Measurements from ENCODE around the gene ADD3. TPM values are rescaled to one million over a fixed set of nuclear protein-coding genes. Genes with fewer than 3 reads are reported as not detected.

ADD3 gene
- total and polyA plus RNA-seq, 10 of the 15 experiments (the other 5 are each of a cell fraction or from before 2014, with no cell fraction given): 27.3 to 129 (median 67.8) TPM

GRCh38 chr10:110115784-110116520 is 108.2 kb downstream of the ADD3 start:
- Histone ChIP-seq H3K4me3 (no peak overlapping the region), H3K4me2 (ENCODE audit: control insufficient read depth, insufficient read depth) (no peak overlapping the region), H3K9ac (ENCODE audit: control insufficient read depth, insufficient read depth, low read length) (no peak overlapping the region), H3K9me3 (replicated peaks; ENCODE audit: control insufficient read depth, insufficient read depth, low read length) (no peaks in the 10 kb centered on the region), H3K79me2 (ENCODE audit: control insufficient read depth, insufficient read depth, low read length) (no peaks in the 10 kb centered on the region), H3K36me3 (ENCODE audit: control insufficient read depth in 2 of 2, insufficient read depth in 2 of 2, low read length in 1 of 2) (peaks cover 0 to 9% of the 10 kb centered on the region in 2 experiments; a peak in 3 of 4 replicates), H4K20me1 (ENCODE audit: control insufficient read depth, insufficient read depth) (no peaks in the 10 kb centered on the region), H3K4me1 (ENCODE audit: control insufficient read depth, insufficient read depth, low read length) (no peaks in the 10 kb centered on the region), H2AFZ (ENCODE audit: control insufficient read depth, low read depth, low read length) (no peak overlapping the region), H3K27me3 (replicated peaks in 1 of 2; ENCODE audit: control insufficient read depth in 2 of 2, insufficient read depth in 2 of 2, low read length in 1 of 2) (no peaks in the 10 kb centered on the region), H3K27ac (ENCODE audit: control insufficient read depth, insufficient read depth) (no peak overlapping the region)
- ATAC-seq (no peak), DNase-seq (ENCODE audit: low read depth, low spot score) (no peak), FAIRE-seq (no peak)
- CTCF ChIA-PET: interaction anchor here (0.8 to 1.2 kb wide), 2 partner anchors 137 to 232 kb away, joined by 3 read pairs; no protein-coding TSS in a partner anchor
- no TSS peak for BruUV-seq (replicated peaks)
- WGBS (ENCODE audit: insufficient coverage, insufficient replicate concordance, low lambda C conversion rate, missing lambda C conversion rate): 79% methylated on average over 4 of the region's 4 CpGs
- POLR2A ChIA-PET: no interaction called here
- intact Hi-C loops (cut with micrococcal nuclease; ENCODE audit: unreplicated experiment) (no loop called here), in situ Hi-C loops (cut with MboI) (no loop called here)
- RAD21 ChIA-PET (ENCODE audit: unreplicated experiment): interaction anchor here (0.9 to 1.3 kb wide), 2 partner anchors 41 to 81 kb away, joined by 3 read pairs; no protein-coding TSS in a partner anchor
- SMC1A ChIA-PET (ENCODE audit: uncharacterized antibody, unreplicated experiment): interaction anchor here (0.5 to 1.1 kb wide), 4 partner anchors 13 to 196 kb away, joined by 3 read pairs; no protein-coding TSS in a partner anchor
- TF ChIP-seq RUNX3 (IDR thresholded peaks at IDR 0.05; ENCODE audit: low read length) (no peak), DPF2 (IDR thresholded peaks at IDR 0.05) (no peak), GATAD2B (conservative IDR thresholded peaks at IDR 0.05; ENCODE audit: low read depth) (no peak), SP1 (IDR thresholded peaks at IDR 0.05; ENCODE audit: low read depth, low read length) (no peak), ZBTB40 (IDR thresholded peaks at IDR 0.05; ENCODE audit: borderline replicate concordance) (no peak), NR2C2 (IDR thresholded peaks at IDR 0.05; ENCODE audit: borderline replicate concordance, control insufficient read depth, insufficient read length, low read depth) (no peak), SMAD5 (IDR thresholded peaks at IDR 0.05; ENCODE audit: low read depth) (no peak), GABPA (IDR thresholded peaks at IDR 0.05; ENCODE audit: low read depth) (no peak), EGR1 (IDR thresholded peaks at IDR 0.05; ENCODE audit: borderline replicate concordance in 1 of 2, low read depth in 2 of 2, low read length in 2 of 2) (no peak), CBX5 (IDR thresholded peaks at IDR 0.05; ENCODE audit: low read depth) (no peak), BRCA1 (IDR thresholded peaks at IDR 0.05; ENCODE audit: low read depth, low read length) (no peak), NFXL1 (IDR thresholded peaks at IDR 0.05; ENCODE audit: borderline replicate concordance) (no peak), PRDM15 (CRISPR knock-in tag; IDR thresholded peaks at IDR 0.05) (no peak), NFIC (IDR thresholded peaks at IDR 0.05; ENCODE audit: low read depth, low read length) (no peak)
- TF ChIP-seq, protein P1, sequence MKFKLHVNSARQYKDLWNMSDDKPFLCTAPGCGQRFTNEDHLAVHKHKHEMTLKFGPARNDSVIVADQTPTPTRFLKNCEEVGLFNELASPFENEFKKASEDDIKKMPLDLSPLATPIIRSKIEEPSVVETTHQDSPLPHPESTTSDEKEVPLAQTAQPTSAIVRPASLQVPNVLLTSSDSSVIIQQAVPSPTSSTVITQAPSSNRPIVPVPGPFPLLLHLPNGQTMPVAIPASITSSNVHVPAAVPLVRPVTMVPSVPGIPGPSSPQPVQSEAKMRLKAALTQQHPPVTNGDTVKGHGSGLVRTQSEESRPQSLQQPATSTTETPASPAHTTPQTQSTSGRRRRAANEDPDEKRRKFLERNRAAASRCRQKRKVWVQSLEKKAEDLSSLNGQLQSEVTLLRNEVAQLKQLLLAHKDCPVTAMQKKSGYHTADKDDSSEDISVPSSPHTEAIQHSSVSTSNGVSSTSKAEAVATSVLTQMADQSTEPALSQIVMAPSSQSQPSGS (IDR thresholded peaks at IDR 0.05; ENCODE audit: low read length): no peak

Data from GM12878 (cell line).